KMS-11 (cell line): Measurements from ENCODE around the gene FAM131A.

Source experiments
- H2AFZ ChIP-seq: fragments of 200-600 bp; sonication (generic); 2 replicates; pipeline ENCODE4 v1.6.1; 2016; ENCODE audit warnings: antibody characterized with exemption, mixed run types, low read depth
- H3K27ac ChIP-seq: fragments of 200-600 bp; sonication (generic); 2 replicates; pipeline ENCODE4 v1.6.1; 2016; ENCODE audit warnings: mild to moderate bottlenecking, mixed run types
- H3K27me3 ChIP-seq: fragments of 200-600 bp; sonication (generic); 2 replicates; pipeline ENCODE4 v1.6.1; 2017; ENCODE audit warnings: mild to moderate bottlenecking, low read depth, mixed run types, moderate library complexity; ENCODE audit not compliant: insufficient read depth
- H3K36me3 ChIP-seq: fragments of 200-600 bp; sonication (generic); 2 replicates; pipeline ENCODE4 v1.6.1; 2017; ENCODE audit warnings: mild to moderate bottlenecking, mixed run types; ENCODE audit not compliant: insufficient read depth
- H3K4me1 ChIP-seq: fragments of 200-600 bp; sonication (generic); 2 replicates; pipeline ENCODE4 v1.6.1; 2016; ENCODE audit warnings: mild to moderate bottlenecking, low read depth, mixed run types; ENCODE audit not compliant: poor library complexity, severe bottlenecking
- H3K4me2 ChIP-seq: fragments of 200-600 bp; sonication (generic); 2 replicates; pipeline ENCODE4 v1.7.0; 2016; ENCODE audit warnings: mild to moderate bottlenecking, mixed run types
- H3K4me3 ChIP-seq: fragments of 200-600 bp; sonication (generic); IDR thresholded peaks from 2 replicates; pipeline ENCODE4 v1.6.1; 2017; ENCODE audit warnings: low read depth, low read length, mixed read lengths; ENCODE audit not compliant: insufficient read depth
- H3K79me2 ChIP-seq: fragments of 200-600 bp; sonication (generic); 2 replicates; pipeline ENCODE4 v1.6.1; 2016; ENCODE audit warnings: low read depth, mixed run types; ENCODE audit not compliant: insufficient read depth
- H3K9ac ChIP-seq: fragments of 200-600 bp; sonication (generic); 2 replicates; pipeline ENCODE4 v1.6.1; 2016; ENCODE audit warnings: mild to moderate bottlenecking, mixed run types
- H4K20me1 ChIP-seq: fragments of 200-600 bp; sonication (generic); 2 replicates; pipeline ENCODE4 v1.6.1; 2016; ENCODE audit warnings: mild to moderate bottlenecking, mixed run types; ENCODE audit not compliant: insufficient read depth
- TF ChIP-seq, protein P1 (sequence below): fragments of 200-600 bp; sonication (generic); conservative IDR thresholded peaks from 2 replicates; pipeline ENCODE4 v1.6.1; 2017; ENCODE audit warnings: low read depth, mild to moderate bottlenecking, antibody characterized with exemption, low read length, moderate library complexity, mixed read lengths

Gene FAM131A

GRCh38 chr3:184337399-184337714 is at the start of gene FAM131A:
Gene FAM131A, plus strand, starts transcription at chr3:184337600. Its CDS starts 31 bp downstream, at chr3:184337631.
- Histone ChIP-seq H3K27me3 (no peaks in the 10 kb centered on the region), H3K27ac (no peak within 1 kb of the TSS), H3K4me2 (peak within 1 kb of the TSS; percentile 26; the same call in 1 of the 2 replicates), H4K20me1 (no peaks in the 10 kb centered on the region), H2AFZ (no peak within 1 kb of the TSS), H3K4me1 (peaks cover 3% of the 10 kb centered on the region), H3K79me2 (no peaks in the 10 kb centered on the region), H3K9ac (peak within 1 kb of the TSS; percentile 34; the same call in 1 of the 2 replicates), H3K36me3 (peaks cover 6% of the 10 kb centered on the region; the same call in 1 of the 2 replicates), H3K4me3 (no peak within 1 kb of the TSS)
- TF ChIP-seq, protein P1, sequence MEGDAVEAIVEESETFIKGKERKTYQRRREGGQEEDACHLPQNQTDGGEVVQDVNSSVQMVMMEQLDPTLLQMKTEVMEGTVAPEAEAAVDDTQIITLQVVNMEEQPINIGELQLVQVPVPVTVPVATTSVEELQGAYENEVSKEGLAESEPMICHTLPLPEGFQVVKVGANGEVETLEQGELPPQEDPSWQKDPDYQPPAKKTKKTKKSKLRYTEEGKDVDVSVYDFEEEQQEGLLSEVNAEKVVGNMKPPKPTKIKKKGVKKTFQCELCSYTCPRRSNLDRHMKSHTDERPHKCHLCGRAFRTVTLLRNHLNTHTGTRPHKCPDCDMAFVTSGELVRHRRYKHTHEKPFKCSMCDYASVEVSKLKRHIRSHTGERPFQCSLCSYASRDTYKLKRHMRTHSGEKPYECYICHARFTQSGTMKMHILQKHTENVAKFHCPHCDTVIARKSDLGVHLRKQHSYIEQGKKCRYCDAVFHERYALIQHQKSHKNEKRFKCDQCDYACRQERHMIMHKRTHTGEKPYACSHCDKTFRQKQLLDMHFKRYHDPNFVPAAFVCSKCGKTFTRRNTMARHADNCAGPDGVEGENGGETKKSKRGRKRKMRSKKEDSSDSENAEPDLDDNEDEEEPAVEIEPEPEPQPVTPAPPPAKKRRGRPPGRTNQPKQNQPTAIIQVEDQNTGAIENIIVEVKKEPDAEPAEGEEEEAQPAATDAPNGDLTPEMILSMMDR: no peak

DNA sequence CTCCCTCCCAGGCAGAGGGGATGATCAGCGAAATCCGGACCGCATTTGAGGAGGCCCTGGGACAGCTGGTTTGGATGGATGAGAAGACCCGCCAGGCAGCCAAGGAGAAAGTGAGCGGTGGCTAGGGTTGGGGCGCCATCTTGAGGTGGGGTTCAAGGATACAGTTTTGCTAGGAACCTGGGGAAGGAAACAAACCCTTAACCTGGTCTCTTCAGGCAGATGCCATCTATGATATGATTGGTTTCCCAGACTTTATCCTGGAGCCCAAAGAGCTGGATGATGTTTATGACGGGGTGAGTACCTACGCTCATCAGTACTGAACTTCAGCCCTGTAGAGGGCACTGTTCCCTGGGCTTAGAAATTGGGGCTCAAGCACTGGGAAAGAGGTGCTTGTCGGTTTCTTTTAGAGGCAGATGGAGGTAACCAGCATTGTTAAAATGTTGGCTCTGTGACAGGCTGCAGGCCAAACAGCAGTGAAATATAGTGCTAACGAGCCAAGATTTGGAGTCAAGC is 47.9 kb upstream of the FAM131A start:
- no peaks in the 10 kb centered on the region; the same call in 1 of the 2 replicates for H3K27me3 ChIP-seq
- H3K9ac ChIP-seq: no peak overlapping the region
- H3K4me2 ChIP-seq: no peak overlapping the region
- no peaks in the 10 kb centered on the region for H4K20me1 ChIP-seq
- no peak overlapping the region for H3K27ac ChIP-seq
- no peaks in the 10 kb centered on the region for H3K36me3 ChIP-seq
- peak overlapping the region; percentile 18; the same call in 1 of the 2 replicates for H2AFZ ChIP-seq
- H3K79me2 ChIP-seq: no peaks in the 10 kb centered on the region
- TF ChIP-seq, protein P1: peak; percentile 89
- H3K4me1 ChIP-seq: no peaks in the 10 kb centered on the region
- no peak overlapping the region for H3K4me3 ChIP-seq

DNA sequence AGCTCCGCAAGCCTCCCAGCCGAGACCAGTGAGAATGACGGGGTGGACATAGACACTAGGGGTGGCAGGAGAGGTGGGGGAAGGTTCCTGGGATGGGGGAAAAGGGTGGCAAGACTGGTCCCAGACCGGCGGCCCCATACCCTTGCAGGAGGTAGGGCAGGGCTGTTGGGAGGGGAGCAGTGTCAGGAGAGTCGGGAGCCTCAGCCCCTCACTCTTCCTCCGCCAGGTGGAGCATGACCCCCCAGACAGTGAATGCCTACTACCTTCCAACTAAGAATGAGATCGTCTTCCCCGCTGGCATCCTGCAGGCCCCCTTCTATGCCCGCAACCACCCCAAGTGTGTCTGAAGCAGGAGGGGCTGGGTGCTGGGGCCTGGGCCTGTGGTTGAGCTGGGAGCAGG is 47.1 kb upstream of the FAM131A start:
- H3K27ac ChIP-seq: no peak overlapping the region
- H3K36me3 ChIP-seq: no peaks in the 10 kb centered on the region
- no peaks in the 10 kb centered on the region for H3K4me1 ChIP-seq
- no peak overlapping the region for H3K4me3 ChIP-seq
- H4K20me1 ChIP-seq: no peaks in the 10 kb centered on the region
- TF ChIP-seq, protein P1: no peak
- H3K9ac ChIP-seq: no peak overlapping the region
- no peaks in the 10 kb centered on the region for H3K79me2 ChIP-seq
- no peak overlapping the region for H3K4me2 ChIP-seq
- H2AFZ ChIP-seq: no peak overlapping the region
- H3K27me3 ChIP-seq: no peaks in the 10 kb centered on the region; the same call in 1 of the 2 replicates

DNA sequence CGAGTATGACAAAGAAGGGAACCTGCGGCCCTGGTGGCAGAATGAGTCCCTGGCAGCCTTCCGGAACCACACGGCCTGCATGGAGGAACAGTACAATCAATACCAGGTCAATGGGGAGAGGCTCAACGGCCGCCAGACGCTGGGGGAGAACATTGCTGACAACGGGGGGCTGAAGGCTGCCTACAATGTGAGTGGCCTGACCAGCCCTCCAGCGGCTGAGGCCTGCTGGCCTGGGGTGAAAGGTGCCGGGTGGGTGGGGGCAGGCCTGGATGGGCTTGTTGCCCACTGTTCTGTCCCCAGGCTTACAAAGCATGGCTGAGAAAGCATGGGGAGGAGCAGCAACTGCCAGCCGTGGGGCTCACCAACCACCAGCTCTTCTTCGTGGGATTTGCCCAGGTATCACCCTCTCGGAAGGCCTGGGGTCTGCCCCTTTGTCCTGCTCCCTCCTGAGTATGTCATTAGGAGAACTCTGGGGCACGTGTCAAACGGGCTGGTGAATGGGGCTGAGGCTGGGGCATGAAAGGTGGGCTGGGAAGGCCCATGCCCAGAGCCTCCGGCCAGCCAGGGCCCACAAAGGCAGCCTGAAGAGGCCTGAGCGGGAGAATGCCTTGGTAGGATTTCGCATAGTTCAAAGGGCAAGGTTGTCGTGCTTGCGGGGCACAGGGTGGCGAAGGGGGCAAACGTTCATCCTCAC is 46.2 kb upstream of the FAM131A start:
- no peak overlapping the region for H3K4me3 ChIP-seq
- H3K36me3 ChIP-seq: no peaks in the 10 kb centered on the region
- no peak overlapping the region for H3K9ac ChIP-seq
- TF ChIP-seq, protein P1: no peak
- H3K4me1 ChIP-seq: no peaks in the 10 kb centered on the region
- no peaks in the 10 kb centered on the region for H3K79me2 ChIP-seq
- no peaks in the 10 kb centered on the region; the same call in 1 of the 2 replicates for H3K27me3 ChIP-seq
- H3K27ac ChIP-seq: no peak overlapping the region
- H3K4me2 ChIP-seq: no peak overlapping the region
- H2AFZ ChIP-seq: no peak overlapping the region
- no peaks in the 10 kb centered on the region for H4K20me1 ChIP-seq
